Measurements from ENCODE around the gene IFT81. TPM values are rescaled to one million over a fixed set of nuclear protein-coding genes. Genes with fewer than 3 reads are reported as not detected.
A peak's percentile ranks its signal among the peaks of the same experiment; 100 is the strongest.

Gene IFT81
- total RNA-seq, 1 experiment from 2014 or later = 10.5 TPM

- no peak overlapping the region for H3K27ac Mint-ChIP-seq
- ATAC-seq (no peak), DNase-seq (ENCODE audit: low spot score) (no peak)
- H3K4me3 Mint-ChIP-seq = no peak overlapping the region
- CTCF ChIA-PET = interaction anchor here (0.9 to 4.6 kb wide), 2 partner anchors 12 to 326 kb away, joined by 3 to 33 read pairs; no protein-coding TSS in a partner anchor
- no peaks in the 10 kb centered on the region for H3K36me3 Mint-ChIP-seq
- peaks cover 15% of the 10 kb centered on the region for H3K4me1 Mint-ChIP-seq
- TF ChIP-seq GRHL2 (CRISPR knock-in tag; IDR thresholded peaks at IDR 0.05; ENCODE audit: insufficient replicate concordance, severe bottlenecking) (no peak), ZNF317 (CRISPR knock-in tag; IDR thresholded peaks at IDR 0.05; ENCODE audit: borderline replicate concordance, low read depth) (no peak)
- peaks cover 4% of the 10 kb centered on the region; the same call in 1 of the 2 replicates for H3K9me3 Mint-ChIP-seq
- H3K27me3 Mint-ChIP-seq (ENCODE audit: low read depth) = peaks cover 4% of the 10 kb centered on the region; the same call in 1 of the 2 replicates
- POLR2A ChIA-PET = no interaction called here
These were observed 19.0 kb upstream of the IFT81 start for GRCh38 chr12:110105159-110105558.

DNA sequence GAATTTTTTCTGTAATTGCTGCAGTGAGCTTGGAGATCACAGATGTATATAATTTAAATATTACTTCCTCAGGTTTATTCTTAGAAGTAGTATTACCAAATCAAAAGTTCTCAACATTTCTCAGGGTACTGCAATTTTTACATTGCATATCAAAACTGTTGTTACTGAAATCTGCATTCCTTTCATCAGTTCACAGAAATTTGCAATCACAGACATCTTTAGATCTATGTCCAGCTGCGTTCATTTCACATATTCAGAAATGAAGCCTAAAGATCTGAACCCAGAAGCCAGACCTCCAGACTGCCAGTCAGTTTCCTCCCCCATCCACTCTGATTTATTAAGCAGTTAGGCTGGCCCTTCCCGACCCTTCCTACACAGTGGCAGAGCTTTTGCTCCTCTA lies 18.2 kb upstream of the IFT81 start:
- H3K4me3 Mint-ChIP-seq = no peak overlapping the region
- H3K36me3 Mint-ChIP-seq = no peaks in the 10 kb centered on the region
- H3K27ac Mint-ChIP-seq = no peak overlapping the region
- ChIA-PET CTCF (no interaction called here), POLR2A (no interaction called here)
- H3K27me3 Mint-ChIP-seq (ENCODE audit: low read depth) = peaks cover 4% of the 10 kb centered on the region; the same call in 1 of the 2 replicates
- TF ChIP-seq CREM (CRISPR knock-in tag; IDR thresholded peaks at IDR 0.05) = no peak
- TF ChIP-seq FOXK1 (CRISPR knock-in tag; IDR thresholded peaks at IDR 0.05) = no peak
- TF ChIP-seq ZNF317 (CRISPR knock-in tag; IDR thresholded peaks at IDR 0.05; ENCODE audit: borderline replicate concordance, low read depth) = no peak
- no peak for TF ChIP-seq RELA (CRISPR knock-in tag; IDR thresholded peaks at IDR 0.05; ENCODE audit: borderline replicate concordance)
- no peak for TF ChIP-seq ATF3 (CRISPR knock-in tag; conservative IDR thresholded peaks at IDR 0.05)
- TF ChIP-seq ZNF423 (CRISPR knock-in tag; IDR thresholded peaks at IDR 0.05) = no peak
- no peak for ATAC-seq
- no peak for DNase-seq (ENCODE audit: low spot score)
- peaks cover 4% of the 10 kb centered on the region; the same call in 1 of the 2 replicates for H3K9me3 Mint-ChIP-seq
- H3K4me1 Mint-ChIP-seq = peaks cover 9% of the 10 kb centered on the region

GRCh38 chr12:110107369-110108281 lies 16.5 kb upstream of the IFT81 start:
- Mint-ChIP-seq H3K36me3 (no peaks in the 10 kb centered on the region), H3K4me3 (no peak overlapping the region), H3K27ac (no peak overlapping the region), H3K27me3 (ENCODE audit: low read depth) (peaks cover 4% of the 10 kb centered on the region; the same call in 1 of the 2 replicates), H3K4me1 (peaks cover 9% of the 10 kb centered on the region), H3K9me3 (0 out of 2 replicates have a peak, but pooled peaks cover 4% of the 10 kb centered on the region)
- DNase-seq (ENCODE audit: low spot score) (no peak), ATAC-seq (no peak)
- ChIA-PET CTCF (interaction anchor here (0.6 to 1.1 kb wide), 2 partner anchors 324 to 590 kb away, joined by 3 read pairs; no protein-coding TSS in a partner anchor), POLR2A (no interaction called here)
- TF ChIP-seq RORB (CRISPR knock-in tag; IDR thresholded peaks at IDR 0.05) (no peak), RELA (CRISPR knock-in tag; IDR thresholded peaks at IDR 0.05; ENCODE audit: borderline replicate concordance) (no peak)
- TF ChIP-seq, protein P1, sequence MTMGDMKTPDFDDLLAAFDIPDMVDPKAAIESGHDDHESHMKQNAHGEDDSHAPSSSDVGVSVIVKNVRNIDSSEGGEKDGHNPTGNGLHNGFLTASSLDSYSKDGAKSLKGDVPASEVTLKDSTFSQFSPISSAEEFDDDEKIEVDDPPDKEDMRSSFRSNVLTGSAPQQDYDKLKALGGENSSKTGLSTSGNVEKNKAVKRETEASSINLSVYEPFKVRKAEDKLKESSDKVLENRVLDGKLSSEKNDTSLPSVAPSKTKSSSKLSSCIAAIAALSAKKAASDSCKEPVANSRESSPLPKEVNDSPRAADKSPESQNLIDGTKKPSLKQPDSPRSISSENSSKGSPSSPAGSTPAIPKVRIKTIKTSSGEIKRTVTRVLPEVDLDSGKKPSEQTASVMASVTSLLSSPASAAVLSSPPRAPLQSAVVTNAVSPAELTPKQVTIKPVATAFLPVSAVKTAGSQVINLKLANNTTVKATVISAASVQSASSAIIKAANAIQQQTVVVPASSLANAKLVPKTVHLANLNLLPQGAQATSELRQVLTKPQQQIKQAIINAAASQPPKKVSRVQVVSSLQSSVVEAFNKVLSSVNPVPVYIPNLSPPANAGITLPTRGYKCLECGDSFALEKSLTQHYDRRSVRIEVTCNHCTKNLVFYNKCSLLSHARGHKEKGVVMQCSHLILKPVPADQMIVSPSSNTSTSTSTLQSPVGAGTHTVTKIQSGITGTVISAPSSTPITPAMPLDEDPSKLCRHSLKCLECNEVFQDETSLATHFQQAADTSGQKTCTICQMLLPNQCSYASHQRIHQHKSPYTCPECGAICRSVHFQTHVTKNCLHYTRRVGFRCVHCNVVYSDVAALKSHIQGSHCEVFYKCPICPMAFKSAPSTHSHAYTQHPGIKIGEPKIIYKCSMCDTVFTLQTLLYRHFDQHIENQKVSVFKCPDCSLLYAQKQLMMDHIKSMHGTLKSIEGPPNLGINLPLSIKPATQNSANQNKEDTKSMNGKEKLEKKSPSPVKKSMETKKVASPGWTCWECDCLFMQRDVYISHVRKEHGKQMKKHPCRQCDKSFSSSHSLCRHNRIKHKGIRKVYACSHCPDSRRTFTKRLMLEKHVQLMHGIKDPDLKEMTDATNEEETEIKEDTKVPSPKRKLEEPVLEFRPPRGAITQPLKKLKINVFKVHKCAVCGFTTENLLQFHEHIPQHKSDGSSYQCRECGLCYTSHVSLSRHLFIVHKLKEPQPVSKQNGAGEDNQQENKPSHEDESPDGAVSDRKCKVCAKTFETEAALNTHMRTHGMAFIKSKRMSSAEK (CRISPR knock-in tag; IDR thresholded peaks at IDR 0.05; ENCODE audit: borderline replicate concordance) = no peak

DNA sequence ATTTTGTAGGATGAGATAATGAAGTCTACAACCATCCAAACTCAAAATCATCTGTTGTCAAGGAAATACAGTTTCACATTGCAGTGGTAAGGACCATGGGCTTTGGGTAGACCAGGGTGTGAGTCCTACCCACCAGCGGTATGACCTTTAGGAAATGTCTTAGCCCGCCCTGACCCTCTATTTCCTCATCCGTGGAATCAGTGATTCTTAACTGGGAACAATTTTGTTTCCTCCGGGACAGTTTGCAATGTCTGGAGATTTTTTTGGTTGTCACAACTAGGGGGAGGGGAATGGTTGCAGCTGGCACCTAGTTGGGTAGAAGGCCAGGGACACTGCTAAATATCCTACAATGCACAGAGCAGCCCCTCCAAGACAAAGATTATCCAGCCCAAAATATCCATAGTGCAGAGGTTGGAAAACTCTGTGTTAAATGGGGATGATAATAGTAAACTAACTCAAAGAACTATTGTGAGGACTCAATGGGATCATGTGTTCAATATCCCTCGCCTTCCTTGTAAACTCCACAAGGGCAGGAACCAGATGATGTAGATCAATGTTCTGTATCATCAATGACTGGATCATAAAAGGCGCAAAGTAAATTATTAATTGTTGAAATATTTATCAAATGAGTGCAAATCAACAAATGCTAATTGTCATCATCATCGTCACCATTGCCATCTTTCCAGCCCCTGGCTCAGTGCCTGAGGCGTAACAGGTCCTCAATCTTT lies 15.7 kb upstream of the IFT81 start:
- 0 out of 2 replicates have a peak, but pooled peaks cover 4% of the 10 kb centered on the region for H3K9me3 Mint-ChIP-seq
- peaks cover 9% of the 10 kb centered on the region for H3K4me1 Mint-ChIP-seq
- H3K27me3 Mint-ChIP-seq (ENCODE audit: low read depth) = peaks cover 4% of the 10 kb centered on the region; the same call in 1 of the 2 replicates
- H3K27ac Mint-ChIP-seq = peak overlapping the region; percentile 55; the same call in 1 of the 2 replicates
- CTCF ChIA-PET = no interaction called here
- POLR2A ChIA-PET = no interaction called here
- no peak for TF ChIP-seq OVOL2 (CRISPR knock-in tag; IDR thresholded peaks at IDR 0.05; ENCODE audit: borderline replicate concordance)
- H3K4me3 Mint-ChIP-seq = no peak overlapping the region
- no peaks in the 10 kb centered on the region for H3K36me3 Mint-ChIP-seq
- DNase-seq (ENCODE audit: low spot score) (no peak), ATAC-seq (no peak)
